ENCODE data around the gene SETD4.

DNA sequence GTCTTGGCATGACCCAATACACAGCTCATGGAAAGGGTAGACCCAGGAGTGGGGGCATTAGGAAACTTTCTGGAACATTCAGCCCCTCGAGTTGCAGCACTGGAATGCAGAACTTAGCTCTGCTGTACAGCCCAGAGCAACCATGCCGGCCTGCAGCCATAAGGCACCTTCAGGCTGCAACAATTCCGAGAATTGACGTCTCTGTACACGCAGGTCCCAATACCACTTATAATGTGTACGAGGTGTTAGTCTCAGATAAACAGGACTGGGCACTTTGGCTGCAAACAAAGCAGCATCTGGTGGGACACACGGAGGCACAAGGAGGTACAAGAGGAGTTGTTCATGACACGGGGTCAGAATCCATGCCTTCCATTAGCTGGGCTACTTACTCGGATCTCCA lies 17.4 kb upstream of the SETD4 start:
- TF ChIP-seq EZH2 (IDR thresholded peaks at IDR 0.05; ENCODE audit: low read length, missing control alignments): no peak
- TF ChIP-seq, protein P1, sequence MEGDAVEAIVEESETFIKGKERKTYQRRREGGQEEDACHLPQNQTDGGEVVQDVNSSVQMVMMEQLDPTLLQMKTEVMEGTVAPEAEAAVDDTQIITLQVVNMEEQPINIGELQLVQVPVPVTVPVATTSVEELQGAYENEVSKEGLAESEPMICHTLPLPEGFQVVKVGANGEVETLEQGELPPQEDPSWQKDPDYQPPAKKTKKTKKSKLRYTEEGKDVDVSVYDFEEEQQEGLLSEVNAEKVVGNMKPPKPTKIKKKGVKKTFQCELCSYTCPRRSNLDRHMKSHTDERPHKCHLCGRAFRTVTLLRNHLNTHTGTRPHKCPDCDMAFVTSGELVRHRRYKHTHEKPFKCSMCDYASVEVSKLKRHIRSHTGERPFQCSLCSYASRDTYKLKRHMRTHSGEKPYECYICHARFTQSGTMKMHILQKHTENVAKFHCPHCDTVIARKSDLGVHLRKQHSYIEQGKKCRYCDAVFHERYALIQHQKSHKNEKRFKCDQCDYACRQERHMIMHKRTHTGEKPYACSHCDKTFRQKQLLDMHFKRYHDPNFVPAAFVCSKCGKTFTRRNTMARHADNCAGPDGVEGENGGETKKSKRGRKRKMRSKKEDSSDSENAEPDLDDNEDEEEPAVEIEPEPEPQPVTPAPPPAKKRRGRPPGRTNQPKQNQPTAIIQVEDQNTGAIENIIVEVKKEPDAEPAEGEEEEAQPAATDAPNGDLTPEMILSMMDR (conservative IDR thresholded peaks at IDR 0.05 in 1 of 2, IDR thresholded peaks at IDR 0.05 in 1 of 2; ENCODE audit: low read depth in 1 of 2, low read length in 2 of 2): no peak
